ENCODE measurements around the gene ZSWIM5.
A peak's percentile ranks its signal among the peaks of the same experiment; 100 is the strongest.

The ZSWIM5 gene

DNA sequence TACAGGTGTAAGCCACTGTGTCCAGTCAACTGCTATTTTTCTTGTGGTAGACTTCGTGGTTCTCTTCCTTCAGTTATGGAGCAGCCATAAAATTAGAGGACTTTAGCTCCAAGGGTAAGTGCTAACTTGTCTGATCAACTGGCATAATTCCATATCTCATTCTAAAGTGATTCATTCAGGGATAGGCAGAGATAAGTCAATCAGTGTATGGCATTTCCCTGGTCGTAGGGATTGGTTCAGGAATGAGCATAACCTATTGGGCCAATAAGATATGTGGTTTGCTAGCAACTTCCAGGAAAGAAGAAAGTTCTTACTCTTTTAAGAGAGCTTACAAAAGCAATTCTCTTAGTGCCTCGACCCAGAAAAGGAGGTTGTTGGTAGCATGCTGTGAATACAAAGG lies 4.7 kb upstream of the ZSWIM5 start:
- no peak for DNase-seq
- Histone ChIP-seq H3K27ac (ENCODE audit: low read length) (no peak overlapping the region), H3K36me3 (replicated peaks; ENCODE audit: insufficient read depth, low read length) (no peaks in the 10 kb centered on the region), H2AFZ (ENCODE audit: low read length) (no peak overlapping the region), H3F3A (ENCODE audit: insufficient read depth, low read length) (no peaks in the 10 kb centered on the region), H3K4me3 (ENCODE audit: low read length) (no peak overlapping the region), H3K4me2 (ENCODE audit: low read depth, low read length) (no peak overlapping the region), H3K27me3 (replicated peaks; ENCODE audit: insufficient read depth, low read length) (no peaks in the 10 kb centered on the region), H3K9me2 (replicated peaks; ENCODE audit: insufficient read depth, low read length) (no peaks in the 10 kb centered on the region), H3K79me2 (ENCODE audit: low read length) (no peaks in the 10 kb centered on the region), H4K20me1 (ENCODE audit: insufficient read depth, low read length) (no peaks in the 10 kb centered on the region), H3K4me1 (ENCODE audit: low read length) (no peaks in the 10 kb centered on the region), H3K9ac (ENCODE audit: low read length) (no peak overlapping the region), H3K9me3 (replicated peaks; ENCODE audit: insufficient read depth, low read length) (no peaks in the 10 kb centered on the region)
- TF ChIP-seq EZH2phosphoT487 (IDR thresholded peaks at IDR 0.05; ENCODE audit: low read length) (no peak), EZH2 (optimal IDR thresholded peaks at IDR 0.05; ENCODE audit: low read depth, low read length) (no peak)
- TF ChIP-seq, protein P1, sequence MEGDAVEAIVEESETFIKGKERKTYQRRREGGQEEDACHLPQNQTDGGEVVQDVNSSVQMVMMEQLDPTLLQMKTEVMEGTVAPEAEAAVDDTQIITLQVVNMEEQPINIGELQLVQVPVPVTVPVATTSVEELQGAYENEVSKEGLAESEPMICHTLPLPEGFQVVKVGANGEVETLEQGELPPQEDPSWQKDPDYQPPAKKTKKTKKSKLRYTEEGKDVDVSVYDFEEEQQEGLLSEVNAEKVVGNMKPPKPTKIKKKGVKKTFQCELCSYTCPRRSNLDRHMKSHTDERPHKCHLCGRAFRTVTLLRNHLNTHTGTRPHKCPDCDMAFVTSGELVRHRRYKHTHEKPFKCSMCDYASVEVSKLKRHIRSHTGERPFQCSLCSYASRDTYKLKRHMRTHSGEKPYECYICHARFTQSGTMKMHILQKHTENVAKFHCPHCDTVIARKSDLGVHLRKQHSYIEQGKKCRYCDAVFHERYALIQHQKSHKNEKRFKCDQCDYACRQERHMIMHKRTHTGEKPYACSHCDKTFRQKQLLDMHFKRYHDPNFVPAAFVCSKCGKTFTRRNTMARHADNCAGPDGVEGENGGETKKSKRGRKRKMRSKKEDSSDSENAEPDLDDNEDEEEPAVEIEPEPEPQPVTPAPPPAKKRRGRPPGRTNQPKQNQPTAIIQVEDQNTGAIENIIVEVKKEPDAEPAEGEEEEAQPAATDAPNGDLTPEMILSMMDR (IDR thresholded peaks at IDR 0.05; ENCODE audit: low read length) = no peak

DNA sequence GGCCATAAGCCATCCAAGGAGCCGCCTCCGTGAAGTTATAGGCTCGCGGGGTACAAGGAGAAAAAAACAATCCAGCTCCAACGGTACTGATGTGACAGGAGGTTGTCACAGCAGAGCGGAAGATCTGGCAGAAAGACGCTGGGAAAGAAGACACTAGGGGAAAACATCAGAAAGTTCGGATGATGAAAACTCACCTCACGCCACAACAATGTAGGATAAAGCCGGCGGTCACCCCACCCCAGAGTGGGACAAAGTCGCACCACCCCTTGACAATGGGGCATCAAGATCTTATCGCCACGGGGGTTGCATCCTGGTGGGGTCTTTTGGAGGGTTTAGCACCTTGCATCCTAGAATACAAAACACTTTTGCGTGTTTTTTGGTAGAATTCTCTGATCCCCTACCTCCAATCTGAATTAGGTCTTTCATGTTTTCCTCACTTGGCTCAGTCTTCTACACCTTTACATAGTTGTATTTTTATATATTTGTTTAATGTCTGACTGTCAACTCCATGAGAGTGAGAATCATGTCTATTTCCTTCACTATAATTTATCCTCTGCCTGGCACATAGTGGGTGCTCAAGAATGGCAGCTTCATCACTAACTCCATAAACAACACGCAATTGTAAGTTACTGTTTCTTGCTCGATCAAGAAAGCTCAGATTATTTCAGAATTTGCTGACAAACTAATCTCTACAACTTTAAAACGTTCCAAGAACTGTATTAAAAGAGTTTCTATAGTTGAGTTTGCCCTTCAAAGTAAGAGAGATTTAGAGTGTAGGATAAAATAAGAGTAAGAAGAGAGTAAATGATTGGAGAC lies 611 bp upstream of the ZSWIM5 start:
- peak overlapping the region; percentile 22; the same call in 1 of the 2 replicates for H3K9ac ChIP-seq (ENCODE audit: low read length)
- H3K27ac ChIP-seq (ENCODE audit: low read length) = no peak overlapping the region
- peak overlapping the region; percentile 61 for H2AFZ ChIP-seq (ENCODE audit: low read length)

DNA sequence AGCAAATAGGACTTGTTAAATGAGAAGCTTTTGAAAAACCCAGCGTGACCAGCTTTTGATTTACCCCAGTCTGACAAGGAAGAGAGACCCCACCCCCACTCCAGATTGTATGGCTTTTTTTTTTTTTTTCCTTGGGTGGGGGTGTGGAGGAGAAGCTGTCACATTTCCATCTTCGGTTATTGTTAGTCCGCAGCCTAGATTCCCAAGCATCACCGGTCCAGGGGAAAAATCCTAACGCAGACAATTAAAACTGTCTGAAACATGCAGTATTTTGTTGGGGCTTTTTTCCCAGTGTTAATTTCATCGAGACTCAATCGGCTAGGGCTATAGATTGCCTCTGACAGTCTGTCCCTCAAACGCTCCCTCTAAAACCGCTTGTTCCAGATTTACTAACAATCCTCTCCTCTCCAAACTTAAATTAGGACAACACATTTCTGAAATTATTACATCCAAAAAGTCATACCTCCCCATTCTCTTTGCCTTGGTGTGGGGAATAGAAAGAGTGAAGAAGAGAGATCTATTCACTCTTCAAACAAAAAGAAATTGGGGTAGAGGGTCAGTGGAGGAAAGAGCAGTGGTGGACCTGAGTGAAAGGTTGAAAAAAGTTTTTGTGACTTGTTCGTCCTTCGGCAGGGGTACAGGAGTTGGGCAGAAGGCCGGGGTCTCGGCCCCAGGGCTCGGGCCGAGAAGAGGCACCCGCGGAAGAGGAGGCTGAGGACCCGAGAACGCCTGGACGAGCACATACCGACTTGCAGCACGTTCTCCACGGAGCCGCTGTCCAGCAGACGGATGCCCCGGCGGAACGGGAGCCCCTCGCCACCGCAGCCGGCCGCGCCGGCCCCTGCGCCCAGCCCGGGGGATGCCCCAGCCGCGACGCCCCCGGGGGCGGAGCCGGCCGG lies 1.1 kb downstream of the ZSWIM5 start:
- no peaks in the 10 kb centered on the region for H3K79me2 ChIP-seq (ENCODE audit: low read length)
- H3K4me3 ChIP-seq (ENCODE audit: low read length) = no peak overlapping the region
- no peak overlapping the region for H3K9ac ChIP-seq (ENCODE audit: low read length)
- no peak overlapping the region for H3K27ac ChIP-seq (ENCODE audit: low read length)
- TF ChIP-seq EZH2 (optimal IDR thresholded peaks at IDR 0.05; ENCODE audit: low read depth, low read length) (no peak), EZH2phosphoT487 (IDR thresholded peaks at IDR 0.05; ENCODE audit: low read length) (no peak)
- TF ChIP-seq, protein P1 (IDR thresholded peaks at IDR 0.05; ENCODE audit: low read length) = no peak
- no peaks in the 10 kb centered on the region for H3K9me3 ChIP-seq (replicated peaks; ENCODE audit: insufficient read depth, low read length)
- DNase-seq = no peak
- H3K4me1 ChIP-seq (ENCODE audit: low read length) = no peaks in the 10 kb centered on the region
- H3K27me3 ChIP-seq (replicated peaks; ENCODE audit: insufficient read depth, low read length) = no peaks in the 10 kb centered on the region
- H3K9me2 ChIP-seq (replicated peaks; ENCODE audit: insufficient read depth, low read length) = no peaks in the 10 kb centered on the region
- no peaks in the 10 kb centered on the region for H4K20me1 ChIP-seq (ENCODE audit: insufficient read depth, low read length)
- peak overlapping the region; percentile 30 for H3K4me2 ChIP-seq (ENCODE audit: low read depth, low read length)
- no peaks in the 10 kb centered on the region for H3K36me3 ChIP-seq (replicated peaks; ENCODE audit: insufficient read depth, low read length)
- H2AFZ ChIP-seq (ENCODE audit: low read length) = no peak overlapping the region
- no peaks in the 10 kb centered on the region for H3F3A ChIP-seq (ENCODE audit: insufficient read depth, low read length)

More for the DNA sequence above, 611 bp upstream of the ZSWIM5 start:
- no peaks in the 10 kb centered on the region for H3K4me1 ChIP-seq (ENCODE audit: low read length)
- TF ChIP-seq, protein P1 (IDR thresholded peaks at IDR 0.05; ENCODE audit: low read length) = no peak
- TF ChIP-seq EZH2phosphoT487 (IDR thresholded peaks at IDR 0.05; ENCODE audit: low read length) = no peak
- TF ChIP-seq EZH2 (optimal IDR thresholded peaks at IDR 0.05; ENCODE audit: low read depth, low read length) = no peak
- H3K79me2 ChIP-seq (ENCODE audit: low read length) = no peaks in the 10 kb centered on the region
- H3K36me3 ChIP-seq (replicated peaks; ENCODE audit: insufficient read depth, low read length) = no peaks in the 10 kb centered on the region
- no peaks in the 10 kb centered on the region for H3K9me2 ChIP-seq (replicated peaks; ENCODE audit: insufficient read depth, low read length)
- DNase-seq = no peak
- H3K9me3 ChIP-seq (replicated peaks; ENCODE audit: insufficient read depth, low read length) = no peaks in the 10 kb centered on the region
- no peaks in the 10 kb centered on the region for H3K27me3 ChIP-seq (replicated peaks; ENCODE audit: insufficient read depth, low read length)
- H3F3A ChIP-seq (ENCODE audit: insufficient read depth, low read length) = no peaks in the 10 kb centered on the region
- H3K4me2 ChIP-seq (ENCODE audit: low read depth, low read length) = peak overlapping the region; percentile 88
- H3K4me3 ChIP-seq (ENCODE audit: low read length) = peak overlapping the region; percentile 66
- H4K20me1 ChIP-seq (ENCODE audit: insufficient read depth, low read length) = no peaks in the 10 kb centered on the region
